ENCODE data around the gene ZSWIM8. TPM values are rescaled to one million over a fixed set of nuclear protein-coding genes. Genes with fewer than 3 reads are reported as not detected.

ZSWIM8 gene
- polyA plus RNA-seq, 1 donor, result 146 TPM

GRCh38 chr10:73836427-73836980 lies 51.1 kb downstream of the ZSWIM8 start:
- DNase-seq, result no peak
- H3K27me3 ChIP-seq (ENCODE audit: control insufficient read depth, insufficient read depth, low read length), result no peaks in the 10 kb centered on the region
- no peaks in the 10 kb centered on the region for H3K4me1 ChIP-seq (ENCODE audit: control insufficient read depth, insufficient read depth, low read length)
- H3K36me3 ChIP-seq (ENCODE audit: control insufficient read depth, insufficient read depth, low read length), result peaks cover 65% of the 10 kb centered on the region
- WGBS (ENCODE audit: insufficient coverage, low lambda C conversion rate), result 70% methylated on average over 2 of the region's 11 CpGs
- H3K4me3 ChIP-seq (ENCODE audit: low read length), result no peak overlapping the region
- no peak overlapping the region for H3K27ac ChIP-seq (ENCODE audit: low read length)
- no peaks in the 10 kb centered on the region for H3K9me3 ChIP-seq (ENCODE audit: control insufficient read depth, low read depth, low read length)

GRCh38 chr10:73837072-73837471 lies 51.7 kb downstream of the ZSWIM8 start:
- WGBS (ENCODE audit: insufficient coverage, low lambda C conversion rate), result no CpG with 5 or more reads among the region's 3 CpGs
- Histone ChIP-seq H3K4me1 (ENCODE audit: control insufficient read depth, insufficient read depth, low read length) (no peaks in the 10 kb centered on the region), H3K27me3 (ENCODE audit: control insufficient read depth, insufficient read depth, low read length) (no peaks in the 10 kb centered on the region)

GRCh38 chr10:73838008-73838567 lies 52.7 kb downstream of the ZSWIM8 start:
- Histone ChIP-seq H3K4me1 (ENCODE audit: control insufficient read depth, insufficient read depth, low read length) (no peaks in the 10 kb centered on the region), H3K9me3 (ENCODE audit: control insufficient read depth, low read depth, low read length) (no peaks in the 10 kb centered on the region), H3K27me3 (ENCODE audit: control insufficient read depth, insufficient read depth, low read length) (no peaks in the 10 kb centered on the region), H3K36me3 (ENCODE audit: control insufficient read depth, insufficient read depth, low read length) (peaks cover 81% of the 10 kb centered on the region), H3K27ac (ENCODE audit: low read length) (no peak overlapping the region), H3K4me3 (ENCODE audit: low read length) (no peak overlapping the region)
- WGBS (ENCODE audit: insufficient coverage, low lambda C conversion rate), result no CpG with 5 or more reads among the region's 3 CpGs
- no peak for DNase-seq

More at GRCh38 chr10:73837072-73837471, 51.7 kb downstream of the ZSWIM8 start:
- H3K9me3 ChIP-seq (ENCODE audit: control insufficient read depth, low read depth, low read length), result no peaks in the 10 kb centered on the region
- no peak overlapping the region for H3K27ac ChIP-seq (ENCODE audit: low read length)
- no peak overlapping the region for H3K4me3 ChIP-seq (ENCODE audit: low read length)
- no peak for DNase-seq
- peaks cover 71% of the 10 kb centered on the region for H3K36me3 ChIP-seq (ENCODE audit: control insufficient read depth, insufficient read depth, low read length)

- no peak for DNase-seq
- H3K27me3 ChIP-seq (ENCODE audit: control insufficient read depth, insufficient read depth, low read length), result no peaks in the 10 kb centered on the region
- H3K27ac ChIP-seq (ENCODE audit: low read length), result no peak overlapping the region
- WGBS (ENCODE audit: insufficient coverage, low lambda C conversion rate), result no CpG with 5 or more reads among the region's 8 CpGs
- H3K4me1 ChIP-seq (ENCODE audit: control insufficient read depth, insufficient read depth, low read length), result no peaks in the 10 kb centered on the region
- H3K9me3 ChIP-seq (ENCODE audit: control insufficient read depth, low read depth, low read length), result no peaks in the 10 kb centered on the region
- peaks cover 88% of the 10 kb centered on the region for H3K36me3 ChIP-seq (ENCODE audit: control insufficient read depth, insufficient read depth, low read length)
- H3K4me3 ChIP-seq (ENCODE audit: low read length), result no peak overlapping the region
Observed at GRCh38 chr10:73838827-73839226, 53.4 kb downstream of the ZSWIM8 start.

- H3K27me3 ChIP-seq (ENCODE audit: control insufficient read depth, insufficient read depth, low read length), result no peaks in the 10 kb centered on the region
- H3K4me1 ChIP-seq (ENCODE audit: control insufficient read depth, insufficient read depth, low read length), result no peaks in the 10 kb centered on the region
- H3K4me3 ChIP-seq (ENCODE audit: low read length), result no peak overlapping the region
- H3K9me3 ChIP-seq (ENCODE audit: control insufficient read depth, low read depth, low read length), result no peaks in the 10 kb centered on the region
- H3K36me3 ChIP-seq (ENCODE audit: control insufficient read depth, insufficient read depth, low read length), result peaks cover 89% of the 10 kb centered on the region
- H3K27ac ChIP-seq (ENCODE audit: low read length), result no peak overlapping the region
- DNase-seq, result no peak
- WGBS (ENCODE audit: insufficient coverage, low lambda C conversion rate), result no CpG with 5 or more reads among the region's 40 CpGs
Observed at GRCh38 chr10:73839276-73839966, 54.0 kb downstream of the ZSWIM8 start.

GRCh38 chr10:73840056-73840402 lies 54.6 kb downstream of the ZSWIM8 start:
- peaks cover 88% of the 10 kb centered on the region for H3K36me3 ChIP-seq (ENCODE audit: control insufficient read depth, insufficient read depth, low read length)
- WGBS (ENCODE audit: insufficient coverage, low lambda C conversion rate), result 100% methylated on average over 1 of the region's 4 CpGs
- no peak overlapping the region for H3K4me3 ChIP-seq (ENCODE audit: low read length)
- no peaks in the 10 kb centered on the region for H3K27me3 ChIP-seq (ENCODE audit: control insufficient read depth, insufficient read depth, low read length)
- no peaks in the 10 kb centered on the region for H3K4me1 ChIP-seq (ENCODE audit: control insufficient read depth, insufficient read depth, low read length)
- no peak for DNase-seq
- H3K27ac ChIP-seq (ENCODE audit: low read length), result no peak overlapping the region
- no peaks in the 10 kb centered on the region for H3K9me3 ChIP-seq (ENCODE audit: control insufficient read depth, low read depth, low read length)

- Histone ChIP-seq H3K9me3 (ENCODE audit: control insufficient read depth, low read depth, low read length) (no peaks in the 10 kb centered on the region), H3K4me3 (ENCODE audit: low read length) (no peak overlapping the region), H3K36me3 (ENCODE audit: control insufficient read depth, insufficient read depth, low read length) (peaks cover 84% of the 10 kb centered on the region), H3K27ac (ENCODE audit: low read length) (no peak overlapping the region), H3K4me1 (ENCODE audit: control insufficient read depth, insufficient read depth, low read length) (no peaks in the 10 kb centered on the region), H3K27me3 (ENCODE audit: control insufficient read depth, insufficient read depth, low read length) (no peaks in the 10 kb centered on the region)
- DNase-seq, result no peak
- WGBS (ENCODE audit: insufficient coverage, low lambda C conversion rate), result no CpG with 5 or more reads among the region's 13 CpGs
Observed at GRCh38 chr10:73840403-73841060, 55.1 kb downstream of the ZSWIM8 start.

- Histone ChIP-seq H3K9me3 (ENCODE audit: control insufficient read depth, low read depth, low read length) (no peaks in the 10 kb centered on the region), H3K4me1 (ENCODE audit: control insufficient read depth, insufficient read depth, low read length) (no peaks in the 10 kb centered on the region), H3K4me3 (ENCODE audit: low read length) (no peak overlapping the region), H3K36me3 (ENCODE audit: control insufficient read depth, insufficient read depth, low read length) (peaks cover 84% of the 10 kb centered on the region), H3K27ac (ENCODE audit: low read length) (no peak overlapping the region), H3K27me3 (ENCODE audit: control insufficient read depth, insufficient read depth, low read length) (no peaks in the 10 kb centered on the region)
- DNase-seq, result no peak
- WGBS (ENCODE audit: insufficient coverage, low lambda C conversion rate), result no CpG with 5 or more reads among the region's 9 CpGs
Observed at GRCh38 chr10:73841061-73841421, 55.6 kb downstream of the ZSWIM8 start.

GRCh38 chr10:73841526-73842285 lies 56.3 kb downstream of the ZSWIM8 start:
- no CpG with 5 or more reads among the region's 9 CpGs for WGBS (ENCODE audit: insufficient coverage, low lambda C conversion rate)
- no peak overlapping the region for H3K27ac ChIP-seq (ENCODE audit: low read length)
- no peak for DNase-seq

GRCh38 chr10:73842349-73842748 lies 56.9 kb downstream of the ZSWIM8 start:
- H3K4me1 ChIP-seq (ENCODE audit: control insufficient read depth, insufficient read depth, low read length), result no peaks in the 10 kb centered on the region
- peaks cover 86% of the 10 kb centered on the region for H3K36me3 ChIP-seq (ENCODE audit: control insufficient read depth, insufficient read depth, low read length)
- no peak overlapping the region for H3K4me3 ChIP-seq (ENCODE audit: low read length)
- no peaks in the 10 kb centered on the region for H3K27me3 ChIP-seq (ENCODE audit: control insufficient read depth, insufficient read depth, low read length)
- no peak for DNase-seq
- H3K9me3 ChIP-seq (ENCODE audit: control insufficient read depth, low read depth, low read length), result no peaks in the 10 kb centered on the region
- H3K27ac ChIP-seq (ENCODE audit: low read length), result no peak overlapping the region
- WGBS (ENCODE audit: insufficient coverage, low lambda C conversion rate), result 100% methylated on average over 3 of the region's 11 CpGs

More at GRCh38 chr10:73841526-73842285, 56.3 kb downstream of the ZSWIM8 start:
- no peaks in the 10 kb centered on the region for H3K4me1 ChIP-seq (ENCODE audit: control insufficient read depth, insufficient read depth, low read length)
- no peaks in the 10 kb centered on the region for H3K27me3 ChIP-seq (ENCODE audit: control insufficient read depth, insufficient read depth, low read length)
- H3K9me3 ChIP-seq (ENCODE audit: control insufficient read depth, low read depth, low read length), result no peaks in the 10 kb centered on the region
- H3K4me3 ChIP-seq (ENCODE audit: low read length), result no peak overlapping the region
- H3K36me3 ChIP-seq (ENCODE audit: control insufficient read depth, insufficient read depth, low read length), result peaks cover 84% of the 10 kb centered on the region
